ENCODE measurements around the gene ARHGAP45. TPM values are rescaled to one million over a fixed set of nuclear protein-coding genes. Genes with fewer than 3 reads are reported as not detected.

Gene ARHGAP45
- total RNA-seq, 1 donor from 2014 or later = 8.9 TPM

GRCh38 chr19:1046836-1047695 lies 19.9 kb upstream of the ARHGAP45 start:
- Histone ChIP-seq H3K27ac (ENCODE audit: low read depth, low read length) (no peak overlapping the region), H3K4me3 (ENCODE audit: low read length in 3 of 3) (no peak overlapping the region), H3K9ac (ENCODE audit: low read depth in 1 of 3, low read length in 3 of 3) (no peak overlapping the region), H3K9me3 (ENCODE audit: control insufficient read depth in 3 of 3, low read length in 3 of 3) (no peaks in the 10 kb centered on the region), H3K4me1 (ENCODE audit: control insufficient read depth in 3 of 3, insufficient read depth in 3 of 3, low read length in 3 of 3) (peaks cover 6 to 10% (median 6%) of the 10 kb centered on the region in 3 donors), H3K27me3 (ENCODE audit: control insufficient read depth in 3 of 3, insufficient read depth in 3 of 3, low read length in 3 of 3) (no peaks in the 10 kb centered on the region), H3K36me3 (ENCODE audit: control insufficient read depth in 3 of 3, insufficient read depth in 3 of 3, low read length in 3 of 3) (peaks cover 3 to 11% (median 6%) of the 10 kb centered on the region in 3 donors)

DNA sequence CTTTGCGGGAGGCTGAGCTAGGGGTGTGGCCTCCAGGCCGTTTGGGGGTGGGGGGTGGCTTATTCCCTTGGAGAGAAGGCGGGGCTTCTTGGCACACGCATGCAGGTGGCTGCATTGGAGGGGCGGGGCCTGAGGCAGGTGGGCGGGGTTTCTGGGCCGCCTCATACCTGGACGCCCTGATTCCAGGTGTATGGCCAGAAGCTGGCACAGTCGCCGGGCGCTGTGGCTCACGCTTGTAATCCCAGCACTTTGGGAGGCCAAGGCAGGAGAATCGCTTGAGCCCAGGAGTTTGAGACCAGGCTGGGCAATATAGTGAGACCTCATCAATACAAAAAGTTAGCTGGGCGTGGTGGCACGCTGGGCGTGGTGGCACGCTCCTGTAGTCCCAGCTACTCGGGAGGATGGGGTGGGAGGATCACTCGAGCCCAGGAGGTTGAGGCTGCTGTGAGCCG lies 19.2 kb upstream of the ARHGAP45 start:
- no peaks in the 10 kb centered on the region for H3K9me3 ChIP-seq (ENCODE audit: control insufficient read depth in 3 of 3, low read length in 3 of 3)
- no peaks in the 10 kb centered on the region for H3K27me3 ChIP-seq (ENCODE audit: control insufficient read depth in 3 of 3, insufficient read depth in 3 of 3, low read length in 3 of 3)
- H3K9ac ChIP-seq (ENCODE audit: low read depth in 1 of 3, low read length in 3 of 3) = no peak overlapping the region
- H3K4me1 ChIP-seq (ENCODE audit: control insufficient read depth in 3 of 3, insufficient read depth in 3 of 3, low read length in 3 of 3) = peaks cover 0 to 3% (median 0%) of the 10 kb centered on the region in 3 donors
- peaks cover 3 to 11% (median 6%) of the 10 kb centered on the region in 3 donors for H3K36me3 ChIP-seq (ENCODE audit: control insufficient read depth in 3 of 3, insufficient read depth in 3 of 3, low read length in 3 of 3)
- H3K27ac ChIP-seq (ENCODE audit: low read depth, low read length) = no peak overlapping the region
- H3K4me3 ChIP-seq (ENCODE audit: low read length in 3 of 3) = no peak overlapping the region

DNA sequence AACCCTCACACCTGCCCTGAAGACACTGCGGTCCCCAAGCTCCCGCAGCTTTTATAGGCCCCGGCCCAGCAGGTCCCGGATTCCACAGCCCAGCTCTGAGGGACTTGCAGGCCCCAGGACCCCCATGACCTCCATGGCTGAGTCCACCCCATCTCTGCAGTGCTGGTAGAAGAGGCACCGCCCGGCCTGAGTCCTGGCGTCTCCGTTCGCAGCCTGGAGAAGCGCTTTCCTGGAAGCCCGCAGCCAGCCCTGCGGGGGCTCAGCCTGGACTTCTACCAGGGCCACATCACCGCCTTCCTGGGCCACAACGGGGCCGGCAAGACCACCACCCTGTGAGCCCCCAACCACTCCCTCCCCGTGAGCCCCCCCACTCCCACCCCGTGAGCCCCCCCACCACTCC lies 17.9 kb upstream of the ARHGAP45 start:
- Histone ChIP-seq H3K4me3 (ENCODE audit: low read length in 3 of 3) (no peak overlapping the region), H3K27me3 (ENCODE audit: control insufficient read depth in 3 of 3, insufficient read depth in 3 of 3, low read length in 3 of 3) (no peaks in the 10 kb centered on the region), H3K9me3 (ENCODE audit: control insufficient read depth in 3 of 3, low read length in 3 of 3) (no peaks in the 10 kb centered on the region), H3K9ac (ENCODE audit: low read depth in 1 of 3, low read length in 3 of 3) (no peak overlapping the region), H3K36me3 (ENCODE audit: control insufficient read depth in 3 of 3, insufficient read depth in 3 of 3, low read length in 3 of 3) (peaks cover 3 to 22% (median 6%) of the 10 kb centered on the region in 3 donors), H3K4me1 (ENCODE audit: control insufficient read depth in 3 of 3, insufficient read depth in 3 of 3, low read length in 3 of 3) (no peaks in the 10 kb centered on the region), H3K27ac (ENCODE audit: low read depth, low read length) (no peak overlapping the region)

GRCh38 chr19:1049800-1050199 lies 17.2 kb upstream of the ARHGAP45 start:
- Histone ChIP-seq H3K36me3 (ENCODE audit: control insufficient read depth in 3 of 3, insufficient read depth in 3 of 3, low read length in 3 of 3) (peaks cover 6 to 27% (median 10%) of the 10 kb centered on the region in 3 donors), H3K4me3 (ENCODE audit: low read length in 3 of 3) (no peak overlapping the region), H3K4me1 (ENCODE audit: control insufficient read depth in 3 of 3, insufficient read depth in 3 of 3, low read length in 3 of 3) (no peaks in the 10 kb centered on the region), H3K9ac (ENCODE audit: low read depth in 1 of 3, low read length in 3 of 3) (no peak overlapping the region), H3K27ac (ENCODE audit: low read depth, low read length) (no peak overlapping the region), H3K9me3 (ENCODE audit: control insufficient read depth in 3 of 3, low read length in 3 of 3) (no peaks in the 10 kb centered on the region), H3K27me3 (ENCODE audit: control insufficient read depth in 3 of 3, insufficient read depth in 3 of 3, low read length in 3 of 3) (no peaks in the 10 kb centered on the region)

GRCh38 chr19:1050989-1051788 lies 15.8 kb upstream of the ARHGAP45 start:
- Histone ChIP-seq H3K4me1 (ENCODE audit: control insufficient read depth in 3 of 3, insufficient read depth in 3 of 3, low read length in 3 of 3) (no peaks in the 10 kb centered on the region), H3K9ac (ENCODE audit: low read depth in 1 of 3, low read length in 3 of 3) (no peak overlapping the region), H3K9me3 (ENCODE audit: control insufficient read depth in 3 of 3, low read length in 3 of 3) (peaks cover 0 to 6% (median 0%) of the 10 kb centered on the region in 3 donors), H3K4me3 (ENCODE audit: low read length in 3 of 3) (no peak overlapping the region), H3K27ac (ENCODE audit: low read depth, low read length) (no peak overlapping the region), H3K27me3 (ENCODE audit: control insufficient read depth in 3 of 3, insufficient read depth in 3 of 3, low read length in 3 of 3) (no peaks in the 10 kb centered on the region), H3K36me3 (ENCODE audit: control insufficient read depth in 3 of 3, insufficient read depth in 3 of 3, low read length in 3 of 3) (peaks cover 8 to 41% (median 18%) of the 10 kb centered on the region in 3 donors)

- Histone ChIP-seq H3K4me3 (ENCODE audit: low read length in 3 of 3) (no peak overlapping the region), H3K36me3 (ENCODE audit: control insufficient read depth in 3 of 3, insufficient read depth in 3 of 3, low read length in 3 of 3) (peaks cover 14 to 45% (median 23%) of the 10 kb centered on the region in 3 donors), H3K27ac (ENCODE audit: low read depth, low read length) (no peak overlapping the region), H3K4me1 (ENCODE audit: control insufficient read depth in 3 of 3, insufficient read depth in 3 of 3, low read length in 3 of 3) (no peaks in the 10 kb centered on the region), H3K9ac (ENCODE audit: low read depth in 1 of 3, low read length in 3 of 3) (no peak overlapping the region), H3K9me3 (ENCODE audit: control insufficient read depth in 3 of 3, low read length in 3 of 3) (peaks cover 0 to 12% (median 3%) of the 10 kb centered on the region in 3 donors), H3K27me3 (ENCODE audit: control insufficient read depth in 3 of 3, insufficient read depth in 3 of 3, low read length in 3 of 3) (no peaks in the 10 kb centered on the region)
Observed at GRCh38 chr19:1051791-1052190, 15.2 kb upstream of the ARHGAP45 start.

DNA sequence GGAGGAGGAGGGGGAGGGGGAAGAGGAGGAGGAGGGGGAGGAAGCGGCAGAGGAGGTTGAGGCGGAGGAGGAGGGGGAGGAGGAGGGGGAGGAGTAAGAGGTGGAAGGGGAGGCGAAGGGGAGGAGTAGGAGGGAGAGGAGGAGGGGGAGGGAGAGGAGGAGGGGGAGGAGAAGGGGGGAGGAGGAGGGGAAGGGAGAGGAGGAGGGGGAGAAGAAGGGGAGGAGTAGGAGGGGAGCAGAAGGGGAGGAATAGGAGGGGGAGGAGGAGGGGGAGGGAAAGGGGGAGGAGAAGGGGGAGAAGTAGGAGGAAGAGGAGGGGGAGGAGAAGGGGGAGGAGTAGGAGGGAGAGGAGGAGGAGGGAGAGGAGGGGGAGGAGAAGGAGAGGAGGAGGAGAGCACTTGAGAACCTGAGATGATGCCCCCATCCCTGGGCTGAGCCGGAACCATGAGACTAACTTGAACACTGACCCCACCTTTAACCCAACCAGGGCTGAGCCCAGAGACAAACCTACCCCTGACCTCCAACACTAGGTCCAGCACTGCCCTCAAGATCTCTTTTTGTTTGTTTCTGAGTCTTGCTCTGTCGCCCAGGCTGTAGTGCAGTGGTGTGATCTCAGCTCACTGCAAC lies 14.5 kb upstream of the ARHGAP45 start:
- H3K4me3 ChIP-seq (ENCODE audit: low read length in 3 of 3) = no peak overlapping the region
- H3K4me1 ChIP-seq (ENCODE audit: control insufficient read depth in 3 of 3, insufficient read depth in 3 of 3, low read length in 3 of 3) = no peaks in the 10 kb centered on the region
- H3K27me3 ChIP-seq (ENCODE audit: control insufficient read depth in 3 of 3, insufficient read depth in 3 of 3, low read length in 3 of 3) = no peaks in the 10 kb centered on the region
- no peak overlapping the region for H3K9ac ChIP-seq (ENCODE audit: low read depth in 1 of 3, low read length in 3 of 3)
- H3K36me3 ChIP-seq (ENCODE audit: control insufficient read depth in 3 of 3, insufficient read depth in 3 of 3, low read length in 3 of 3) = peaks cover 18 to 44% (median 25%) of the 10 kb centered on the region in 3 donors
- H3K27ac ChIP-seq (ENCODE audit: low read depth, low read length) = no peak overlapping the region
- H3K9me3 ChIP-seq (ENCODE audit: control insufficient read depth in 3 of 3, low read length in 3 of 3) = peaks cover 4 to 19% (median 10%) of the 10 kb centered on the region in 3 donors

- no peaks in the 10 kb centered on the region for H3K4me1 ChIP-seq (ENCODE audit: control insufficient read depth in 3 of 3, insufficient read depth in 3 of 3, low read length in 3 of 3)
- no peak overlapping the region for H3K9ac ChIP-seq (ENCODE audit: low read depth in 1 of 3, low read length in 3 of 3)
- no peaks in the 10 kb centered on the region for H3K27me3 ChIP-seq (ENCODE audit: control insufficient read depth in 3 of 3, insufficient read depth in 3 of 3, low read length in 3 of 3)
- no peak overlapping the region for H3K27ac ChIP-seq (ENCODE audit: low read depth, low read length)
- no peak overlapping the region for H3K4me3 ChIP-seq (ENCODE audit: low read length in 3 of 3)
- H3K9me3 ChIP-seq (ENCODE audit: control insufficient read depth in 3 of 3, low read length in 3 of 3) = peaks cover 9 to 27% (median 18%) of the 10 kb centered on the region in 3 donors
- H3K36me3 ChIP-seq (ENCODE audit: control insufficient read depth in 3 of 3, insufficient read depth in 3 of 3, low read length in 3 of 3) = peaks cover 20 to 53% (median 33%) of the 10 kb centered on the region in 3 donors
Observed at GRCh38 chr19:1053176-1054101, 13.5 kb upstream of the ARHGAP45 start.

Data from skeletal muscle tissue (tissue), 4 donors.